Vagina (tissue), 2 donors: ENCODE results near the gene CIDEA.
"Not testable (repeated sequence)": the region's sequence is repeated elsewhere in the genome, so short reads cannot be mapped to it uniquely, and the experiment has no call there.

Experiments
- POLR2A ChIP-seq, 2 donors: fragments of 450-650 bp; IDR thresholded peaks; one replicate each; pipeline ENCODE4 v1.6.1; 2017; ENCODE audit warnings: antibody characterized with exemption in 2 of 2, mild to moderate bottlenecking in 2 of 2, moderate library complexity in 2 of 2
- TF ChIP-seq, protein P1 (sequence below), 3 experiments: fragments of 450-650 bp in 2 of 3; fragments of 200-600 bp in 1 of 3; sonication (generic) in 1 of 3; IDR thresholded peaks; one replicate each; pipeline ENCODE4 v1.5.1; 2017 to 2019; ENCODE audit warnings: antibody characterized with exemption in 3 of 3, mild to moderate bottlenecking in 2 of 3, moderate library complexity in 2 of 3

DNA sequence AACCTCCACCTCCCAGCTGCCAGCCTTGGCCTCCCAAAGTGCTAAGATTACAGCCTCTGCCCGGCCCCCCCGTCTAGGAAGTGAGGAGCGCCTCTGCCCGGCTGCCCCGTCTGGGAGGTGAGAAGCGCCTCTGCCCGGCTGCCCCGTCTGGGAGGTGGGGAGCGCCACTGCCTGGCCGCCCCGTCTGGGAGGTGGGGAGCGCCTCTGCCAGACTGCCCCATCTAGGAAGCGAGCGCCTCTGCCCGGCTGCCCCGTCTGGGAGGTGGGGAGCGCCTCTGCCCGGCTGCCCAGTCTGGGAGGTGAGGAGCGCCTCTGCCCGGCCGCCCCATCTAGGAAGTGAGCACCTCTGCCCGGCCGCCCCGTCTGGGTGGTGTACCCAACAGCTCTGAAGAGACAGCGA is 10.9 kb upstream of the CIDEA start:
- TF ChIP-seq, protein P1, sequence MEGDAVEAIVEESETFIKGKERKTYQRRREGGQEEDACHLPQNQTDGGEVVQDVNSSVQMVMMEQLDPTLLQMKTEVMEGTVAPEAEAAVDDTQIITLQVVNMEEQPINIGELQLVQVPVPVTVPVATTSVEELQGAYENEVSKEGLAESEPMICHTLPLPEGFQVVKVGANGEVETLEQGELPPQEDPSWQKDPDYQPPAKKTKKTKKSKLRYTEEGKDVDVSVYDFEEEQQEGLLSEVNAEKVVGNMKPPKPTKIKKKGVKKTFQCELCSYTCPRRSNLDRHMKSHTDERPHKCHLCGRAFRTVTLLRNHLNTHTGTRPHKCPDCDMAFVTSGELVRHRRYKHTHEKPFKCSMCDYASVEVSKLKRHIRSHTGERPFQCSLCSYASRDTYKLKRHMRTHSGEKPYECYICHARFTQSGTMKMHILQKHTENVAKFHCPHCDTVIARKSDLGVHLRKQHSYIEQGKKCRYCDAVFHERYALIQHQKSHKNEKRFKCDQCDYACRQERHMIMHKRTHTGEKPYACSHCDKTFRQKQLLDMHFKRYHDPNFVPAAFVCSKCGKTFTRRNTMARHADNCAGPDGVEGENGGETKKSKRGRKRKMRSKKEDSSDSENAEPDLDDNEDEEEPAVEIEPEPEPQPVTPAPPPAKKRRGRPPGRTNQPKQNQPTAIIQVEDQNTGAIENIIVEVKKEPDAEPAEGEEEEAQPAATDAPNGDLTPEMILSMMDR (IDR thresholded peaks at IDR 0.05), result not testable (repeated sequence)
- not testable (repeated sequence) for TF ChIP-seq POLR2A (IDR thresholded peaks at IDR 0.05)
